NT2/D1 (cell line): ENCODE data around the gene PHTF2.
"Not testable (repeated sequence)": the region's sequence is repeated elsewhere in the genome, so short reads cannot be mapped to it uniquely, and the experiment has no call there.

Experiments
- DNase-seq: peaks from one replicate; pipeline ENCODE4 v3.0.0-alpha.2; 2011; ENCODE audit warnings: low read depth, low spot score
- H3K27me3 ChIP-seq: 2 replicates; pipeline ENCODE4 v1.6.0; 2011; ENCODE audit warnings: mild to moderate bottlenecking; ENCODE audit not compliant: insufficient read length, insufficient read depth
- H3K36me3 ChIP-seq: 2 replicates; pipeline ENCODE4 v1.6.1; 2011; ENCODE audit warnings: mild to moderate bottlenecking, low read length, mixed read lengths; ENCODE audit not compliant: insufficient read depth, insufficient read length
- H3K4me1 ChIP-seq: 2 replicates; pipeline ENCODE4 v1.5.1; 2011; ENCODE audit not compliant: insufficient read depth, insufficient read length
- H3K4me3 ChIP-seq: 2 replicates; pipeline ENCODE4 v1.5.1; 2011; ENCODE audit warnings: low read depth; ENCODE audit not compliant: insufficient read length
- H3K9ac ChIP-seq: 2 replicates; pipeline ENCODE4 v1.6.0; 2011; ENCODE audit warnings: low read depth; ENCODE audit not compliant: insufficient read length
- H3K9me3 ChIP-seq: 2 replicates; pipeline ENCODE4 v1.5.1; 2011; ENCODE audit warnings: mild to moderate bottlenecking, low read length; ENCODE audit not compliant: insufficient read depth
- SUZ12 ChIP-seq: IDR thresholded peaks from 2 replicates; pipeline ENCODE4 v1.6.1; 2011; ENCODE audit not compliant: insufficient read length, insufficient read depth; ENCODE audit errors: extremely low read depth
- YY1 ChIP-seq: IDR thresholded peaks from 2 replicates; pipeline ENCODE4 v1.6.1; 2011; ENCODE audit not compliant: insufficient read length, insufficient read depth
- ZNF274 ChIP-seq: IDR thresholded peaks from 2 replicates; pipeline ENCODE4 v1.6.1; 2011; ENCODE audit warnings: mild to moderate bottlenecking, low read depth, low read length

PHTF2 gene

DNA sequence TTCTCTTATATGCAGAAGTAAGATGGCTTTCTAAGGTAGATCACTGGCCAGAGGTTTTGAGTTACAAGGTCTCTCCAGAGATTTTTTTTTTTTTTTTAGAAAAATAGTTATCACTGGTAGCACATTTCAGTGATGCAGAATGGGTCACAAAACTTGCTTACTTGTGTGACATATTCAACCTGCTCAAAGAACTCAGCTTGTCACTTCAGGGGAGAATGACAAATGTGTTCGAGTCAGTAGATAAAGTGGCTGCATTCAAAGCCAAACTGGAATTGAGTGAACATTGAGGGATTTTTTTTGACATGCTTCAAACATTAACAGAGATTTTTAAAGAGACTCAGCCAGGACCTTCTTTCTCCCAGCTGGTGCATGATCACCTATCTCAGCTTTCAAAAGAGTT lies 33.4 kb downstream of the PHTF2 start:
- no peak for DNase-seq
- Histone ChIP-seq H3K9me3 (no peaks in the 10 kb centered on the region), H3K27me3 (no peaks in the 10 kb centered on the region), H3K36me3 (no peaks in the 10 kb centered on the region), H3K4me3 (no peak overlapping the region), H3K4me1 (no peaks in the 10 kb centered on the region), H3K9ac (no peak overlapping the region)
- TF ChIP-seq SUZ12 (no peak), ZNF274 (no peak), YY1 (no peak)

DNA sequence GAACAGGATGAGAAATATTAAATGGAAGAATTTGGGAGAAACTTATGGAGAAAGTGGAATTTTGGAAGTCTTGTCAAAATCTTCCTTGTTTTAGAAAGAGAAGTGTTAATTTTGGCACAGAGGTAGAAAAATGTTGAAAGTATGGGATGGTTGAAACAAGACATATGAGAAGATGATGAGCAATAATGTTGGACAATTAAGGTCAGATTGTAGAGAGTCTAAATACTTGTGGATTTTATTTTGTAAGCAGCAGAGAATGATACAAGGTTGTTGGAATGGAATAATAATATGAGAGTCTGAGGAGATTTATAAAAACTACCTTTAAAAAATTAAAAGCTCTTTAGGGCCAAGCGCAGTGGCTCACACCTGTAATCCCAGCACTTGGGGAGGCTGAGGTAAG lies 34.6 kb downstream of the PHTF2 start:
- DNase-seq, result no peak
- Histone ChIP-seq H3K9me3 (no peaks in the 10 kb centered on the region), H3K4me1 (no peaks in the 10 kb centered on the region), H3K9ac (no peak overlapping the region), H3K36me3 (no peaks in the 10 kb centered on the region), H3K27me3 (no peaks in the 10 kb centered on the region), H3K4me3 (no peak overlapping the region)
- TF ChIP-seq YY1 (no peak), ZNF274 (no peak)

GRCh38 chr7:77836425-77836824 lies 37.9 kb downstream of the PHTF2 start:
- H3K4me1 ChIP-seq, H3K4me3 ChIP-seq, H3K9me3 ChIP-seq, H3K9ac ChIP-seq, H3K36me3 ChIP-seq, DNase-seq, H3K27me3 ChIP-seq: not testable (repeated sequence)

- Histone ChIP-seq H3K27me3 (no peaks in the 10 kb centered on the region), H3K36me3 (no peaks in the 10 kb centered on the region), H3K4me1 (no peaks in the 10 kb centered on the region), H3K9me3 (no peaks in the 10 kb centered on the region), H3K9ac (no peak overlapping the region), H3K4me3 (no peak overlapping the region)
- no peak for DNase-seq
- TF ChIP-seq YY1 (no peak), SUZ12 (no peak), ZNF274 (no peak)
Measured at GRCh38 chr7:77837275-77837674, 38.7 kb downstream of the PHTF2 start.

DNA sequence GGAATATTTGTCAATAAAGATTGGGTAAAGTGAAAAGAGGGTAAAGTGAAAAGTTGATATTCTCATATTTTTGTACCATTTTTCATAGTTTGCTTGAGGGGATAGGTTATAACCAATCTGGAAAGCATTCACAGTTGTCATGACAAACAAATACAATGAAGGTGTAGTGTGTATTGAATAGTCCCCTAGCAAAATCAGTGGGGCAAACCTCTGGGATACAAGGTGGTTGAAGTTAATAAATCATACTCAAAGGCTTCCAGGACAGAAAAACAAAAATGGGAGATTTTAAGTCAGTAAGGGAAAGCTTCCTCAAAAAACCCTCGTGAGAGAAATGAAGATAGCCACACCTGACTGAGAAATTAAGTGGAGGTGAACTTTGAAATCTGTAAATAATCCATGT lies 39.4 kb downstream of the PHTF2 start:
- H3K4me3 ChIP-seq, result no peak overlapping the region
- no peaks in the 10 kb centered on the region for H3K4me1 ChIP-seq
- H3K9ac ChIP-seq, result no peak overlapping the region
- H3K27me3 ChIP-seq, result no peaks in the 10 kb centered on the region
- H3K36me3 ChIP-seq, result no peaks in the 10 kb centered on the region
- no peak for DNase-seq
- no peaks in the 10 kb centered on the region for H3K9me3 ChIP-seq
- TF ChIP-seq ZNF274 (no peak), SUZ12 (no peak), YY1 (no peak)

DNA sequence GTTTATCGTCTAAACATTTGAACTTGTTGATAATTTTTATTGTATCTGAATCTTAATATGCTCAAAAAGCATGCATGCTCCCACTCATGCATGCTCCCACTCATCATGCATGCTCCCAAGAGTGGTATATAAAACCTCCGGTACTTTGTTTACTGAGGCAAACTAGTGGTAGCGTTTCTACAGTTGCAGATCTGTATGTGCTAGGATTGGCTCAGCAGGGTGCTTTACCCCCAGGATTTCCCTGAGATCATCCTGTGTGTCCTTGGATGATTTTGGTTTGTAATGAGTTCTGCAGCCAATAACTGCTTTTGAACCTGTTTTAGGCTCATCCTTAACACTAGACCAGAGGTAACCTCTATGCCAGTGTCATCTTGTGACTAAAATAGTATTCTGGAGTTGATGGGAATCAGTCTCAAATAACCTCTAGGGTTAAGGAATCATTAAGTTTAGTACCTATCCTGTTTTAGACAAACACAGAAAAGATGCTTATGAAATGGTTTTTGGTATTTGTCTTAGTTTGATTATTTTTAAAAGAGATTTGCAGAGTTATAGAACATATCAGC lies 40.4 kb downstream of the PHTF2 start:
- Histone ChIP-seq H3K27me3 (no peaks in the 10 kb centered on the region), H3K36me3 (no peaks in the 10 kb centered on the region), H3K4me1 (no peaks in the 10 kb centered on the region), H3K9ac (no peak overlapping the region), H3K9me3 (no peaks in the 10 kb centered on the region), H3K4me3 (no peak overlapping the region)
- DNase-seq, result no peak
- TF ChIP-seq YY1 (no peak), SUZ12 (no peak), ZNF274 (no peak)

- TF ChIP-seq SUZ12, result no peak
- TF ChIP-seq ZNF274, result no peak
- no peak for TF ChIP-seq YY1
- H3K36me3 ChIP-seq, result no peaks in the 10 kb centered on the region
- H3K9me3 ChIP-seq, result no peaks in the 10 kb centered on the region
- H3K9ac ChIP-seq, result no peak overlapping the region
- H3K27me3 ChIP-seq, result no peaks in the 10 kb centered on the region
- no peak for DNase-seq
- no peak overlapping the region for H3K4me3 ChIP-seq
- H3K4me1 ChIP-seq, result no peaks in the 10 kb centered on the region
Measured at GRCh38 chr7:77839919-77840318, 41.3 kb downstream of the PHTF2 start.

- H3K9ac ChIP-seq, result no peak overlapping the region
- no peaks in the 10 kb centered on the region for H3K36me3 ChIP-seq
- no peak overlapping the region for H3K4me3 ChIP-seq
- TF ChIP-seq ZNF274 (no peak), SUZ12 (no peak), YY1 (no peak)
- H3K27me3 ChIP-seq, result no peaks in the 10 kb centered on the region
- no peaks in the 10 kb centered on the region for H3K9me3 ChIP-seq
- no peaks in the 10 kb centered on the region for H3K4me1 ChIP-seq
- no peak for DNase-seq
Measured at GRCh38 chr7:77843194-77843593, 44.6 kb downstream of the PHTF2 start.
